ENCODE results near the gene NDUFV1.

DNA sequence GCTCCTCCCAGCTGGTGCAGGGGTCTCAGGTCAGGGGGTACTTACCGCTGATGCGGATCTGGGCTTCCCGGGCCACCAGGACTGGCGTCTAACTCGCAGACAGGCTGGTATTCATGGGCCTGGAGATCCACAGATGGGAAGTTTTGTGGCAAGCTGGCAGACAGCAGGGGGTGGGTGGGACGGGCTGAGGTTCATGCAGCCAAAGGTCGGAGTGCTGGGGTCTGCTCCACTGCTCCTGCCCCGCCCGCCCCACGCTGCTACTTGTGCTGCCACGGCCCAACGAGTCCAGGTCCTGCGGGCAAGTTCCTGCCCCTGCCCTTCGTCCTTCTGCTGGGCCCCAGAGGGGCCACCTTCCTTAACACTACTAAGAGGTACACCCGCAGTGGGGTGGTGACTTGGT lies 40.7 kb downstream of the NDUFV1 start:
- TF ChIP-seq, protein P1, sequence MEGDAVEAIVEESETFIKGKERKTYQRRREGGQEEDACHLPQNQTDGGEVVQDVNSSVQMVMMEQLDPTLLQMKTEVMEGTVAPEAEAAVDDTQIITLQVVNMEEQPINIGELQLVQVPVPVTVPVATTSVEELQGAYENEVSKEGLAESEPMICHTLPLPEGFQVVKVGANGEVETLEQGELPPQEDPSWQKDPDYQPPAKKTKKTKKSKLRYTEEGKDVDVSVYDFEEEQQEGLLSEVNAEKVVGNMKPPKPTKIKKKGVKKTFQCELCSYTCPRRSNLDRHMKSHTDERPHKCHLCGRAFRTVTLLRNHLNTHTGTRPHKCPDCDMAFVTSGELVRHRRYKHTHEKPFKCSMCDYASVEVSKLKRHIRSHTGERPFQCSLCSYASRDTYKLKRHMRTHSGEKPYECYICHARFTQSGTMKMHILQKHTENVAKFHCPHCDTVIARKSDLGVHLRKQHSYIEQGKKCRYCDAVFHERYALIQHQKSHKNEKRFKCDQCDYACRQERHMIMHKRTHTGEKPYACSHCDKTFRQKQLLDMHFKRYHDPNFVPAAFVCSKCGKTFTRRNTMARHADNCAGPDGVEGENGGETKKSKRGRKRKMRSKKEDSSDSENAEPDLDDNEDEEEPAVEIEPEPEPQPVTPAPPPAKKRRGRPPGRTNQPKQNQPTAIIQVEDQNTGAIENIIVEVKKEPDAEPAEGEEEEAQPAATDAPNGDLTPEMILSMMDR (conservative IDR thresholded peaks at IDR 0.05) = no peak
- no peak for TF ChIP-seq ZFX (IDR thresholded peaks at IDR 0.05)
